Glomerular endothelial cell (primary cell): ENCODE results near the gene GAB4. TPM values are rescaled to one million over a fixed set of nuclear protein-coding genes. Genes with fewer than 3 reads are reported as not detected.
"Not testable (repeated sequence)": the region's sequence is repeated elsewhere in the genome, so short reads cannot be mapped to it uniquely, and the experiment has no call there.

Experiments
- DNase-seq: peaks from one replicate; pipeline ENCODE4 v3.0.0-alpha.2; 2011; ENCODE audit warnings: low read depth, low spot score; ENCODE audit errors: extremely low read depth
- total RNA-seq: library from RNA; depleted of rRNA; stranded (reverse); fragments of >200 nt; gene quantifications from 2 replicates; pipeline ENCODE4 v1.2.3, GENCODE V29; 2015

Gene GAB4
- total RNA-seq, 1 donor from 2014 or later = not detected

DNA sequence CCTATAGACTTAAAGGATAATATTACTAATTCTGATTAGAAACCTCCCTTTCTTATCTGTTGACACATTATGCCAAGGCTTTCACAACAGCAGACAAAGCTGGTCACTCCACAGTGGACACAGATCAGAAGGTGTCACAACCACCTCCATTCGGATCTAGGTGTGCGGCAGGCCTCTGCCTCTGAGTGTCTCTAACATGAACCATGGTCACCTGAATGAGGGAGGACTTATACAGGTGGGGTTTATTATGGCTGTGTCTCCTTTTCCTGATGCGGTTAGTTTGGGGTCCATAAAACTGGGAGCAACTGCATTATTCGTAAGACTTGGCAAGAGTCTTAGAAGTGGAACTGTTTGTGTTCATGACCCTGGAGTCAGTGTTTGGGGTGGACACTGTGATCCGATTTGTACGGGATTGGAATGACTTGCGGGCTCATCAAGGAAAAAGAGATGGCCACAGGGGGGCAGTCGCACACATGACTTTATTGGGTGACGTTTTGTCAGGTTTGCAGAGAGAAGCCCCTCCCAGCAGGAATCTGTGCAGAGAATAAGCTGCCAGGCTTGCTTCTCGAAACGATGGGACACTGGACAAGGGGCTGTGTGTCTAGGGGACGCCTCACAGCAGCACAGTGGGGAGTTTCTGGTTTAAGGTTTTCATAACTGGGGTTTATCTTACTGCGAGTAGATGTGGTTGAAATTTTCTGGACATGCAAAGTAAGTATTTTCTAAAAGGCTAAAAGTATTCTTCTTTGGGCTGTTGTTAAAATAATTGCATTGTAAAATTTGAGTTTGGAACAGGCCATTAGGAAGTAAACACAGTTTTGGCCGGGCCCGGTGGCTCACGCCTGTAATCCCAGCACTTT is 90.6 kb downstream of the GAB4 start:
- DNase-seq = peak; percentile 37

GRCh38 chr22:16915701-16916100 is 92.3 kb downstream of the GAB4 start:
- no peak for DNase-seq

DNA sequence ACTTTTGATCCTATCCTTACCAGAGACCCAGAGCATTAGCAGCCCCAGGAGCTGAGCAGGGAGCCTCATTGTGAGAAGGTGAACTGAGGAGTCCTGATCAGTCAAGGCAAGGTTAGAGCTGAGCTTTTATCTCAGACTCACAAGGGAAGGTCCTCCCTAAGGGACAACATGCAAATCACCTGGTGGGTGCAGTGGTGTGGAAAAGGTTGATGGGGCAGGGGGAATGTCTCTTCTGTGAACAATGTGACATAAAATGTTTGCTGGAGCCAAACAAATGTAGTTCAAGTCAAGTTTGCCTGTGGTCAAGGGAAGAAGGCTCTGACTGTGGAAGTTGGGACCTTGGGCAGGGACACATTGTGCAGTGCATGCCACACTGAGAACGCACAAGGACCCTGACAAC is 93.1 kb downstream of the GAB4 start:
- DNase-seq = not testable (repeated sequence)

DNA sequence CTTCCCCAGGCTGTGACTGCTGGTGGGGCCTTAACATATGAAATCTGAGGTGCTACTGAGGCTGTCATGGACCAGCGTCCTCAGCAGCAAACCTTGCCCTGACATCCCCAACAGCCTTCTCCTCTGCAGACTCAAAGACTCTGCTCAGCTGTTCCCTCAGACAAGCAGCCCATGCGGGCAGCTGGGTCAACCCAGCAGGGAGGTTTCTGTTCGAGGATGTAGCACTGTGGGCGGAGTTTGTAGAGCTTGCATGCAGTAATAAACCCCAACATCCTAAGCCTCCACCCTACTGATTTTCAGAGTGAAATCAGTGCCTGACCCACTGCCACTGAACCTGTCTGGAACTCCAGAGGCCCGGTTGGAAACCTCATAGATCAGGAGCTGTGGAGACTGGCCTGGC is 94.0 kb downstream of the GAB4 start:
- no peak for DNase-seq

- no peak for DNase-seq
These were observed 95.7 kb downstream of the GAB4 start for GRCh38 chr22:16912281-16912680.

Other genes with a start within 250 kb of the GAB4 start
- not detected in 2 replicates for gene XKR3, start 182.8 kb downstream of the GAB4 start, total RNA-seq
- 17.5 and 27.9 TPM in 2 replicates for gene IL17RA, start 76.8 kb upstream of the GAB4 start, total RNA-seq
- gene TMEM121B, start 113.1 kb upstream of the GAB4 start, total RNA-seq = 0.68 and 0.88 TPM in 2 replicates
- gene HDHD5, start 151.1 kb upstream of the GAB4 start, total RNA-seq = 43.7 and 48.1 TPM in 2 replicates
- 10.0 and 13.2 TPM in 2 replicates for gene ADA2, start 211.2 kb upstream of the GAB4 start, total RNA-seq